ENCODE results near the gene PTPN20.
"Not testable (repeated sequence)": the region's sequence is repeated elsewhere in the genome, so short reads cannot be mapped to it uniquely, and the experiment has no call there.

The PTPN20 gene

DNA sequence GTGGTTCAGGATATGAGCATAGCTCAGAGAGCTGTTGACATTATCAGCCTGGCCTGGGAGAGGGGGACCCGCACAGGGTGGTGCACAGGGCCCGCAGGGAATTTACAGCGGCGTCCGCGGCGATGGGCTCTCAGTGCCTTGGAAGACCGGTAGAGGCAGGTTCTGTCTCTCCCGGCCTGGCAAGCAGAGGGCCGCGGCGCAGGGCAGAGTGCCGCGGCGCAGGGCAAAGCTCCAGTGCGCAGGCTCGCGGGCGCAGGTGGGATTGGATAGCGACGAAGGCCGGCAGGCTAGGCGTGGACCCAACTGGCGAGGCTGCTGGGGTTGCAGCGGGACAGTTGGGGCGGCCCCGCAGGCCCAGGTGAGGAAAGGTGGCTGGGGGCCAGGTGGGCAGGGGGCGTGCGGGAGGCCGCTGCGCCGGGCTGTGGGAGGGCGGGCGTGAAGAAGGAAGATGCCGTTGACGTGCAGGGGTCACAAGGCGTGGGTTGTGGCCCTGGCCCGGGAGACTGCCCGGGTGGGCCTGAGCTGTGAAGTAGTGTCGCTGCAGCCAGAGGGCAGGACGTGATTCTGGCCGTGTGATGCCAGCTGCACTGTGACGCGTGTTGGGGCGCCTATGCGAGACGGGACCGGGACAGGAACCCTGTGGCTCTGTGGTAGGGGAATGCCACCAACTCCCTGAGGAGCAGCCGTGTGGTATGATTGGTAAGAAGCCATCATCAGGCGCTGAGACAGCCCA is at the start of gene PTPN20:
TSS of gene PTPN20 (plus strand) at position 285 of the 733 bp plus-strand sequence. CDS start 21,072 bp downstream, outside the sequence.
- peak; percentile 3 for DNase-seq (ENCODE audit: extremely low read depth, insufficient read length)
- H3K4me3 ChIP-seq (replicated peaks; ENCODE audit: low read depth, low read length); H3K27me3 ChIP-seq (replicated peaks; ENCODE audit: control insufficient read depth, insufficient read depth, low read length); H3K36me3 ChIP-seq (ENCODE audit: control insufficient read depth, insufficient read depth, low read length): not testable (repeated sequence)

DNA sequence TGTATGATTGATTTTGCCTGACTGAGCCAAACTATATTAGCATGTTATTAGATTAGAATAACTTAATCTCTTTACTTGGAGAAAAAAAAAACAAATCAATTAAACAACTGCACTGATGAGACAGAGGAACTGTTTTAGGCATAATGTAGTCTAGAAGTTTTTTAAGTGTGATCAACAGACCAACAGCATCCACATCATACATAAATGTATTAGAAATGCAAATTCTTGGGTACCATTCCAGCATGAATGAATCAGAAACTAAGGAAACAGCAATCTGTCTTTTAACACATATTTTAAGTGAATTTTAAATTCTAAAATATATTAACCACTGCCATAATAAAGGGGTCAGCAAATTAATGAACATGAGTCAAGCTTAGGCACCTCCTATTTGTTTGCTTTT is 41.5 kb upstream of the PTPN20 start:
- H3K27me3 ChIP-seq (replicated peaks; ENCODE audit: control insufficient read depth, insufficient read depth, low read length); DNase-seq (ENCODE audit: extremely low read depth, insufficient read length); H3K4me3 ChIP-seq (replicated peaks; ENCODE audit: low read depth, low read length); H3K36me3 ChIP-seq (ENCODE audit: control insufficient read depth, insufficient read depth, low read length): not testable (repeated sequence)

DNA sequence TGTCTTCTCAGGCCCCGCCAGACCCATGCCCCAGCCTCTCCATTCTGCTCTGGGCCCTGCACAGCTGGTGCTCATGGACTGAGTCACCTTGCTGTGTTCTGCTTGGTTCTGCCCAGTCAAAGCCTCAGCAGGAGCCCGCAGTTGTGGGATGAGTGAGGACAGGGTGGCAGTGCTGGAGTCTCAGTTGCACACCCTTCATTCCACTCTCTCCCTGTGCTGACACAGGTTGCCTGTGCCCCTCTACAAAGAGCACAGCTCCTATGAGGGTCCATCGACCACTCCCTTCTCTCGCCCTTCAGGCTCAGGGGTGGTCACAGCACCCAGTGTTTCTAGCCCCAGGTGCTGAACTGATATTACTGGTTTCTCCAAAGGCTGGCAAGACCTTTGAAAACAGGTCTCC is 39.6 kb upstream of the PTPN20 start:
- not testable (repeated sequence) for DNase-seq (ENCODE audit: extremely low read depth, insufficient read length); H3K36me3 ChIP-seq (ENCODE audit: control insufficient read depth, insufficient read depth, low read length); H3K27me3 ChIP-seq (replicated peaks; ENCODE audit: control insufficient read depth, insufficient read depth, low read length); H3K4me3 ChIP-seq (replicated peaks; ENCODE audit: low read depth, low read length)

- not testable (repeated sequence) for H3K4me3 ChIP-seq (replicated peaks; ENCODE audit: low read depth, low read length); DNase-seq (ENCODE audit: extremely low read depth, insufficient read length); H3K27me3 ChIP-seq (replicated peaks; ENCODE audit: control insufficient read depth, insufficient read depth, low read length); H3K36me3 ChIP-seq (ENCODE audit: control insufficient read depth, insufficient read depth, low read length)
Observed at GRCh38 chr10:46875304-46875703, 35.9 kb upstream of the PTPN20 start.

GRCh38 chr10:46876773-46877172 is 34.5 kb upstream of the PTPN20 start:
- not testable (repeated sequence) for DNase-seq (ENCODE audit: extremely low read depth, insufficient read length); H3K36me3 ChIP-seq (ENCODE audit: control insufficient read depth, insufficient read depth, low read length); H3K27me3 ChIP-seq (replicated peaks; ENCODE audit: control insufficient read depth, insufficient read depth, low read length); H3K4me3 ChIP-seq (replicated peaks; ENCODE audit: low read depth, low read length)

DNA sequence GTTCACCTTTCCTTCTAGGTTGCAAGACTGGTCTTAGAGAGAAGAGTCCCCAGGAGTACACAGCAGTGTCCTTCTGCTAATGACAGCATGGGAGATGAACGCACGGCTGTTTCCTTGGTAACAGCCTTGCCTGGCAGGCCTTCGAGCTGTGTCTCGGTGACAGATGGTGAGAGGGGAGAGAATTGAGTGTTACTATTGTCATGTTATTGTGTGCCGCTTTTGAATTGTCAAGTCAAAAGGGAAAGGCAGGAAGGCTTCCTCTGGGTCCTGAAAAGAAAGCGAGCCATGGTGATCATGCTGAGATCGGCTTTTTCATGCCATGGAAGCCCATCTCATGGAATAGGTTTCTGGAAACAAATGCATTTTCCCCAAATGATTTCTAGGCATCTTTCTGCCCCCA is 32.5 kb upstream of the PTPN20 start:
- not testable (repeated sequence) for DNase-seq (ENCODE audit: extremely low read depth, insufficient read length)

DNA sequence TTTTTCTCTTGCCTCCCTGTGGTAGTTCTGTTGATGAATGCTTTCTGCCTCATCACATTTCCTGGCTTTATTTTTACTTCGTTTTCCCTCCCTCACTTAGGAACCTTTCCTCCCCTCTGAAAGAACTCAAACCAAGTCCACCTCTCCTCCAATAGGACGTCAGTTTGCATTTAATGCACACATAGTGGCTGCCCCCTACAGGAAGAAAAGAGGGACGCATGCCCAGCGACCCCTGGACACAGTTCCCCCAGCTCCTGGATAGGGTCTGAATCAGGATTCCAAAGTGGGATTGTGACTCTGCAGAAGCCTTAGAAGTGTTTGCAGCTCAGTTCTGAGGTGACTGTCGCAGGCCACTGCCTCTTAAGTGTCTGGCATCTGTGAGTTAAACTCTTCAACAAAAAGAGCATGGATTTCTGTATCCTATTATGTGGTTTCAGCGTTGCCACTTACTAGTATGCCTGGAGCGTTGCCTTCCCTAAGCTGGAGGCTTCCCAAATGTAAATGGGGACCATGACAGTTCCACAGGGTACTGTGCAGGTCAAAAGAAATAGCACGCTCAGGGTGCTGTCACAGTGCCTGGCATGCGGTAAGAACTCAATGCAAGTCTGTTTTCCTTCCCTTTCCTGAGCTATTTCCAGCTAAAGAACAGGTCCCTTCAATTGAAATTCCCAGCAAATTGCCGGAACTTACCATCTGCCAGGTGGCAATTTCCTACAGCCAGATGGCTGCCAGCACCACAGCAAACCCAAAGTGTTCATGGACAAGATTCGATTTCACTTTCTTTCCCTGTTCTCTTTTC is 20.2 kb upstream of the PTPN20 start:
- not testable (repeated sequence) for H3K36me3 ChIP-seq (ENCODE audit: control insufficient read depth, insufficient read depth, low read length); H3K4me3 ChIP-seq (replicated peaks; ENCODE audit: low read depth, low read length); H3K27me3 ChIP-seq (replicated peaks; ENCODE audit: control insufficient read depth, insufficient read depth, low read length); DNase-seq (ENCODE audit: extremely low read depth, insufficient read length)

More for the DNA sequence above, 32.5 kb upstream of the PTPN20 start:
- H3K4me3 ChIP-seq (replicated peaks; ENCODE audit: low read depth, low read length); H3K36me3 ChIP-seq (ENCODE audit: control insufficient read depth, insufficient read depth, low read length); H3K27me3 ChIP-seq (replicated peaks; ENCODE audit: control insufficient read depth, insufficient read depth, low read length): not testable (repeated sequence)

DNA sequence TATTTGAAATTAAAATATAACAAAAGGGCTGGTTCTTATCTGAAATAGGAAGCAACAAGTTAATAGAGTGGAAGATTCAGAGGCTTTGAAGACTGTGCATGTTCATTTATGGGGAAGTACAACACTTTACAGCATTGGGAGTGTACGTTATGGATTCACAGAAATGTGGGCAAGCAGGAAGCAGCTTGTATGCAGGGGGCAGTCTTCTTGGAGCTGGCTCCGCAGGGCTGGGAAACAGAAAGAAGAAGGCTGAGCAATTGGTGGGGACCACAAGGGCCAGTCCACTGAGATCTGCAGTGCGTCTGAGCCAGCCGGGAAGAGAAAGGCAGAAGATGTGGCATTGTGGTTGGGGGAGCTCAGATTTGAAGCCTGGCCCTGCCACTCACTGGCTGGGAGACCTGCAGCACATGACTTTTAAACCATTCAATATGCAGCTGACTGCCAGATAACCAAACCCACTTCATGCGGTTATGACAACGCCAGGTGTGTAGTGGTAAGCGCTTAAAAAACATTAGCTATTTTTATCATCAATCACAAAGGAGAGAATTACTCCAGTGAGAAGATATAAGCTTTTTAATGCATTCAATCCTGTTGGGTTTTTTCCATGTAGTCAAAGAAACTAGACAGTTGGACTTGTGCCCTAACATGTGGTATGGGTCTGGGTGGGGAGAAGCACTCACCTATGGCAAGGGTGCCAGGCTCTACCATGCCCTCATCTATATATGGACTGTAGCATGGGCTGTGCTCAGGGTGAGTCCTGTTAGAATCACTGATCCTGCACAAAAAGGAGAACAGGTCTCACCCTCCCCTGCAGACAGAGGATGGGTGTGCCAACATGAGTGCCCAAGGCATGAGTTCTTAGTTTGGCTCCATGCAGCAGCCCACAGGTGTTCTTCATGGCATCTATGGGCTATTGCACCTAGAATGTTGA is 14.2 kb upstream of the PTPN20 start:
- DNase-seq (ENCODE audit: extremely low read depth, insufficient read length); H3K4me3 ChIP-seq (replicated peaks; ENCODE audit: low read depth, low read length); H3K36me3 ChIP-seq (ENCODE audit: control insufficient read depth, insufficient read depth, low read length); H3K27me3 ChIP-seq (replicated peaks; ENCODE audit: control insufficient read depth, insufficient read depth, low read length): not testable (repeated sequence)

DNA sequence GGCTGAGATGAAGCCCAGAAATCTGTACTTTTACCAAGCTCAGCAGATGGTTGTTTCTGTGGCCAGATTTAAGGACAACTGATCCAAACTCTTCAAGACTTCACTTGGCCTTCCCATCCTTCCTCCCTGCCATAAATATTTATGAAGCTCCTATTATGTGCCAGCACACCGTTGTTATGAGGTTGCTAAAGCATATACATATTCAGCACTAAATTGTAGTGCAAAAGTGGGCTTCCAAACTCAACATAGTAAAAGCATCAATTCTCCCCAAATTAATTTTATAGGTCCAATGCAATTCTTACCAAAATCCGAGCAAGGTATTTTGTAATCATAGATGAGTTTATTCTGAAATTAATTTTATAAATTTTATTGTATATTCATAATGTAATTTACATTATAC is 10.0 kb upstream of the PTPN20 start:
- not testable (repeated sequence) for H3K4me3 ChIP-seq (replicated peaks; ENCODE audit: low read depth, low read length); DNase-seq (ENCODE audit: extremely low read depth, insufficient read length); H3K27me3 ChIP-seq (replicated peaks; ENCODE audit: control insufficient read depth, insufficient read depth, low read length); H3K36me3 ChIP-seq (ENCODE audit: control insufficient read depth, insufficient read depth, low read length)

GRCh38 chr10:46903874-46904273 is 7.4 kb upstream of the PTPN20 start:
- DNase-seq (ENCODE audit: extremely low read depth, insufficient read length); H3K36me3 ChIP-seq (ENCODE audit: control insufficient read depth, insufficient read depth, low read length); H3K27me3 ChIP-seq (replicated peaks; ENCODE audit: control insufficient read depth, insufficient read depth, low read length); H3K4me3 ChIP-seq (replicated peaks; ENCODE audit: low read depth, low read length): not testable (repeated sequence)

- not testable (repeated sequence) for H3K36me3 ChIP-seq (ENCODE audit: control insufficient read depth, insufficient read depth, low read length); H3K27me3 ChIP-seq (replicated peaks; ENCODE audit: control insufficient read depth, insufficient read depth, low read length); DNase-seq (ENCODE audit: extremely low read depth, insufficient read length); H3K4me3 ChIP-seq (replicated peaks; ENCODE audit: low read depth, low read length)
Observed at GRCh38 chr10:46906359-46906758, 4.9 kb upstream of the PTPN20 start.

- DNase-seq (ENCODE audit: extremely low read depth, insufficient read length); H3K36me3 ChIP-seq (ENCODE audit: control insufficient read depth, insufficient read depth, low read length); H3K27me3 ChIP-seq (replicated peaks; ENCODE audit: control insufficient read depth, insufficient read depth, low read length); H3K4me3 ChIP-seq (replicated peaks; ENCODE audit: low read depth, low read length): not testable (repeated sequence)
Observed at GRCh38 chr10:46907185-46908117, 3.8 kb upstream of the PTPN20 start.

DNA sequence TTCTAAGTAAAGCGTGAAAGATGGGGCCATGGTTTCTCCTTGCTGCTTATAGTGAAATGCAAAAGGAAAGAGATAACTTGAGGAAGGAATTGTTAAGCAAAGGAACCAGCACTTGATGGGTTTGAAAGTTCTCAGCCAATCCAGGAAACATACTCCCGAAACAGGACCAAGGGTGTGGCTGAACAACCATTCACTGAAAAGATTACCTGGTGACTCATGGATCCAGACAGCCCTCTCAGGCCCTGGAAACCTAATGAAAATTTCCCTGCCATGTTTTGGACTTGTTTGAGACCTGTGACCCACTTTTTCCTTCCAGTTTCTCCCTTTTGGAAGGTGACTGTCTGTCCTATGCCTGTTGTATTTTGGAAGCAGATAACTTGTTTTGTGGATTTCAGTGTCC is 11.3 kb downstream of the PTPN20 start:
- not testable (repeated sequence) for H3K4me3 ChIP-seq (replicated peaks; ENCODE audit: low read depth, low read length); H3K27me3 ChIP-seq (replicated peaks; ENCODE audit: control insufficient read depth, insufficient read depth, low read length); H3K36me3 ChIP-seq (ENCODE audit: control insufficient read depth, insufficient read depth, low read length); DNase-seq (ENCODE audit: extremely low read depth, insufficient read length)
